Bronchial epithelial cell (primary cell): ENCODE data around the gene NENF. TPM values are rescaled to one million over a fixed set of nuclear protein-coding genes. Genes with fewer than 3 reads are reported as not detected.

Experiments used
- DNase-seq: peaks from one replicate; pipeline ENCODE4 v3.0.0-alpha.2; 2010; ENCODE audit warnings: low read depth
- FAIRE-seq: peaks from 2 replicates; lab custom pipeline; 2011; peaks lifted over from hg19 to GRCh38; lab: Jason Lieb, UNC
- H3K27me3 ChIP-seq: 2 replicates; pipeline ENCODE4 v1.5.1; 2011; ENCODE audit warnings: low read length; ENCODE audit not compliant: control insufficient read depth, insufficient read depth
- H3K36me3 ChIP-seq: 2 replicates; pipeline ENCODE4 v1.5.1; 2011; ENCODE audit warnings: low read length; ENCODE audit not compliant: control insufficient read depth, insufficient read depth
- H3K4me3 ChIP-seq: 2 replicates; pipeline ENCODE4 v1.5.1; 2011; ENCODE audit warnings: mild to moderate bottlenecking, low read depth, low read length, control low read depth
- total RNA-seq: library from RNA; depleted of rRNA; stranded (reverse); fragments of >200 nt; gene quantifications from 2 replicates; pipeline ENCODE4 v1.2.1, GENCODE V29; 2014
- TF ChIP-seq, protein P1 (sequence below): IDR thresholded peaks from 2 replicates; pipeline ENCODE4 v1.5.1; 2011; ENCODE audit warnings: mild to moderate bottlenecking, moderate library complexity, low read length, control low read depth, inconsistent platforms; ENCODE audit not compliant: insufficient read depth, severe bottlenecking

The NENF gene
- total RNA-seq, 1 donor from 2014 or later: 50.5 TPM

DNA sequence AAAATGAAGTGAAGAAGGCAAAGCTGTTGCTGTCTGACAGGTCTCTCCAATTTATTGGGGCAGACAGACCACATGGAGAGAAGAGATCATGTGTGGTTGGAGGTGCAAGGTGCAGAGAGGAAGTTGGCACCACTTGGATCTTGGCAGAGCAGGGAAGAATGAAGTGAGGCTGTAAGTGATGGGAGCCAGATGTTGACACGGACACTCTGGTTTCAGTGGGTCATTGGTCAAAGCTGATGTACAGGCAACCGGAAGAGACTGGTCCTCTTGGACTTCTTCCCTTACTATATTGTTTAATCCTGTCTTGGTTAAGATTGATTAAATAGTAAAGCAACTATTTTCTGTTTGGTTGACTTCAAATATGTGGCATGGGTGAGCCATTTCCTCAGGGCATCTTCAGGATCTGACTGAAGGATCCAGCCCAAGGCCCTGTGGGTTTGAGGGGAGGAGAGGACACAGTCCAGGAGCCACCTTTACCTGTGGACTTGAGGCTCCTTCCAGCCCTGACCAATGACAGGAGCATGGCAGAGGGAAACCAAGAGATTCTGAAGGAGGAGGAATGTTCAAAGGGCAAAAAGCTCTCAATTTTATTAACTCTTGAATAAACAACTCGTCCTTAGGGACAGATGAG lies 49.4 kb downstream of the NENF start:
- FAIRE-seq (no peak), DNase-seq (no peak)
- TF ChIP-seq, protein P1, sequence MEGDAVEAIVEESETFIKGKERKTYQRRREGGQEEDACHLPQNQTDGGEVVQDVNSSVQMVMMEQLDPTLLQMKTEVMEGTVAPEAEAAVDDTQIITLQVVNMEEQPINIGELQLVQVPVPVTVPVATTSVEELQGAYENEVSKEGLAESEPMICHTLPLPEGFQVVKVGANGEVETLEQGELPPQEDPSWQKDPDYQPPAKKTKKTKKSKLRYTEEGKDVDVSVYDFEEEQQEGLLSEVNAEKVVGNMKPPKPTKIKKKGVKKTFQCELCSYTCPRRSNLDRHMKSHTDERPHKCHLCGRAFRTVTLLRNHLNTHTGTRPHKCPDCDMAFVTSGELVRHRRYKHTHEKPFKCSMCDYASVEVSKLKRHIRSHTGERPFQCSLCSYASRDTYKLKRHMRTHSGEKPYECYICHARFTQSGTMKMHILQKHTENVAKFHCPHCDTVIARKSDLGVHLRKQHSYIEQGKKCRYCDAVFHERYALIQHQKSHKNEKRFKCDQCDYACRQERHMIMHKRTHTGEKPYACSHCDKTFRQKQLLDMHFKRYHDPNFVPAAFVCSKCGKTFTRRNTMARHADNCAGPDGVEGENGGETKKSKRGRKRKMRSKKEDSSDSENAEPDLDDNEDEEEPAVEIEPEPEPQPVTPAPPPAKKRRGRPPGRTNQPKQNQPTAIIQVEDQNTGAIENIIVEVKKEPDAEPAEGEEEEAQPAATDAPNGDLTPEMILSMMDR: no peak

DNA sequence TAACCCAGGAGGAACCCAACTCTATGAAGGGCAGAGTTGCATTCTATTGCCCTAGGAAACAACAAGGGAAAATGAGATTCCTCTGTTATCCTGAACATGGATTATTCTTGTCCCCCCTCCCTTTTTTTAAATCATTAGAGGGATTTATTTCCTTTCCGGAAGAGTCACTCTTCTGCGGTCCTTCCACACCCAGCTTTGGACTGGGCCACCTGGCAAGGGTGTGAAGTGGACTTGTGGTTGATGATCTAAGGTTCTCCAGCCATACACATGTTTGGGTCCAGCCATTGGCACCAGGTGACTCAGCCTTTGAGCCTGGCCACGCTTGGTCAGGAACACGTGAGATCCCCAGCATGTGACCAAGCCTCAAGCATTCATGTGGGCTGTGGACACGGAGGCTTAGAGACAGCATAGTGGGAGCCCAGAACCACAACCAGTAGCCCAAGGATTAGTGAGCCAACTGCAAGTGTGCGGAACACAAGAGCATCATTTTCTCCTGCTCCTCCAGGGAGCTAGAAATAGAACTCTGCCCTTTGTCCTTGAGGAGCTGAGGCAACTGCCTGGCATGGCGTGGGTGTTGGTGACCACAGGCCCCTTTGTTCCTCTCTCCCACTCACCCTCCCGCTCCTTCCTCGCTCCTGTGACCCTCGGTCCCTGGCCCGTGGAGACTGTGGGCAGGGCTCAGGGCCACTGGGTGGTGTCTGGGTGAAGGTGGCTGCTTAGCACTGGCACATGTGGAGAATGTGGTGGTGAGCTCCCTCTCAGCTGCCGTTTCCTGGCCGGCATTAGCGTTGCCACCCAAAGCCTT lies 50.1 kb downstream of the NENF start:
- no peak overlapping the region for H3K4me3 ChIP-seq
- DNase-seq: no peak
- peak; percentile 18 for FAIRE-seq

More for the DNA sequence above, 49.4 kb downstream of the NENF start:
- Histone ChIP-seq H3K4me3 (no peak overlapping the region), H3K36me3 (no peaks in the 10 kb centered on the region), H3K27me3 (no peaks in the 10 kb centered on the region)

DNA sequence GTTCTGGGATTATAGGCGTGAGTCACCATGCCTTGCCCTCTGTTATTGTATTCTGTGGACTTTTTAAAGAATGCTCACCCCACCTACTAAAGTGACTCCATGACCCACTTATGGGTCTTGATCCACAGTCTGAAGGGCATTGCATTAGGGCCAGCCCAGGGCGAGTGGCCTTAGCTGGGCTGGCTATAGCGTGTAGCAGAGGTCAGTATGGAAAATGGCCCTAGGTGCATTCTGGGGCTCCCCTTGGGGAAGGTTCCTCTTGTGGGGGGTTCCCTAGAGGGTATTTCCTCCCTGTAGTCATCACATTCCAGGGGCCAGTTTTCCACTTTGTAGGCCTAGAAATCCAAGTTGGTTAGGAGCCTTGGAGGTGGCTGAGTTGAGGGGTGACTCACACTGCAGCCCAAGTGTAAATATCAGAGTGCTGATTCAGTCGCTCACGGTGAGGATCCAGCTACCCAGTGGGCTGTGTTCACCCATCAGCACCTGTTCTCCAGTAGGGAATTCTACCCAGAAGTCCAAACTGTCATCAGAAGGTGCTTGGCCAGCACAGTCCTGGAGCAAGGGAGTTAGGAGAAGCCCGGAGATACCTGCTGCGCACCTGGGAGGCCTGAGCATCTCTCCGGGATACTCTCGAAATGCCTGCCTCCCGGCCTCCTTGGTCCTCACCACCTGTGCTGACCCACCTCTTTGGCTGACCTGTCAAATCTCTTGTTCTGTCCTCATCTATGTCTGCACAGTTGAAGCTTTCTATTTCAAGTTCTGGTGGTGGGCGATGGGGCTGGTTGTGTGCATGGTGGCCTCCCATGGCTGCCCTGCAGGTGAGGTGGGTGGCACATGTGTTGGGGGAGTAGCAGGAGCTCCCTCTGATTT lies 52.2 kb downstream of the NENF start:
- no peak overlapping the region for H3K4me3 ChIP-seq
- FAIRE-seq: peak; percentile 96
- DNase-seq: peak; percentile 94
- H3K36me3 ChIP-seq: no peaks in the 10 kb centered on the region
- H3K27me3 ChIP-seq: no peaks in the 10 kb centered on the region
- TF ChIP-seq, protein P1: no peak

More for the DNA sequence above, 50.1 kb downstream of the NENF start:
- TF ChIP-seq, protein P1: no peak
- Histone ChIP-seq H3K27me3 (no peaks in the 10 kb centered on the region), H3K36me3 (no peaks in the 10 kb centered on the region)

DNA sequence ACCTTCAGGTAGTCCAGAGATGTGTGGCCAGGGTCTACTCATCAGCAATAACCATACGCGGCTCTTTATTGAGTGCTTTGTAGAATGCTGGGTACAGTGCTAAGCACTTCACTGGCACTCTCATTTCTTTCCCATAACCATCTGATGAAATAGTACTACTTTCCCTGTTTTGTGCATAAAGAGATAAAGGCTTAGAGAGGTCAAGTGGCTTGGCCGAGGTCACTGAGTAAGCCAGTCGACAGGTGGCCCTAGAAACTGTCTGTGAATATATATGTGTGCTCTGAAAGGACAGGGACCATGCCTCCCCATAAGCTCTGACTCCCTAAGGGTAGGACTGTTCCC lies 52.8 kb downstream of the NENF start:
- Histone ChIP-seq H3K36me3 (no peaks in the 10 kb centered on the region), H3K27me3 (no peaks in the 10 kb centered on the region), H3K4me3 (no peak overlapping the region)
- FAIRE-seq (no peak), DNase-seq (no peak)
- TF ChIP-seq, protein P1: no peak

DNA sequence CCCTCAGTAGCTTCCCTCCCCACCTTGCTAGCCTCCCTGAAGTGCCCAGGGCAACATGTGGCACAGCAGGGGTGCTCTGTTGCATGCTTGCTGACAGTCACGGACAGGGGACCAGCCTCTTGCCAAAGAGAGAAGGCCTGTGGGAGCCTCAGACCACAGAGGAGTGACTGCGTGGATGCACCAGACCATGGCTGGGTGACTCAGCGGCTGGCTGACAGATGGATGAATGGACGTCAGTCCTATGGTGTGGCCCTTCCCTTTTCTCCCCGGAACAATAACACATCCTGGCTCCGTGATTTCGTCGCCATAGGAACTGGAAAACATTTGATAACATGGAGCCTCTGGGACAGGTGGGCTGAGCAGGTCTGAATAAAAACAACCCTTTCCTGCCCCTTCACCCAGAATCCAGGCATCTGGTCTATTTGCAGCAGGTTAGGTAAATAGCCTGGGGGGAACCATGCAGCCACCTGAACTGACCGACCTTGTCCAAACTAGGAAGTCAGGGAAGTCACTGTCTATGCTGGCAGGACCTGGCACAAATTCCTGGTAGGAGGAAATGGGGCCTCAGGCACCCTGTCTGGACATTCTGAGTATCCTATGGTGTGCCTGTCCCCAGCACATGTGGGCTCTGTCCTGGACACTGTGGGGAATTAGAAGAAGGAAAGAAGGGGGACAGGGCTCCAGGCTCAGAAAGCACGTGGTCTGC lies 53.3 kb downstream of the NENF start:
- H3K27me3 ChIP-seq: no peaks in the 10 kb centered on the region
- H3K4me3 ChIP-seq: no peak overlapping the region
- H3K36me3 ChIP-seq: no peaks in the 10 kb centered on the region
- peak; percentile 98 for FAIRE-seq
- TF ChIP-seq, protein P1: no peak
- DNase-seq: peak; percentile 99
